ENCODE results near the gene NOL6. TPM values are rescaled to one million over a fixed set of nuclear protein-coding genes. Genes with fewer than 3 reads are reported as not detected.

The NOL6 gene
- total and polyA plus RNA-seq, 2 of the 13 experiments (the other 11 are each of a cell fraction or from before 2014, with no cell fraction given) = 17.0 to 30.2 TPM

DNA sequence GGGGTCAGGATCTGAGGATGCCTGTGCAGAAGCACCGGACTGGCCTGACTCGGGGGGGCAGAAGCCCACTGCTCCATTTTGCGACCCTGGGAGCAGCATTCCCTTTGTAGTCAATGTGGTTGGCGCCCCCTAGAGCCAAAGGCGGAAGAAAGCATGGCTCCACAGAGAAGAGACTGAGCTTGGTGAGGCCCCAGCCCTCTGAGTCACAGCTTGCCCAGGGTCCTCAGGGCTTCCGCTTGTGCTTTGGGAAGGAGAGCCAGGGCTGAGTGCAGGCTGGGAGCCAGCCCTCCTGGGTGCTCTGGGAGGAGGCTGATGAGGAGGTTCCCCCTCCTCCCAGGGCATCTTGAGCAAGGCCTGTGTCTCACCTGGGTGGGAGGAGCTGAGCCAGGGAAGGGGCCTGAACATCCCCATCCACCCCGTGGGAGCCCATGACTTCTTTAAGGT is 20.9 kb downstream of the NOL6 start (continued):
- TF ChIP-seq, protein P1, sequence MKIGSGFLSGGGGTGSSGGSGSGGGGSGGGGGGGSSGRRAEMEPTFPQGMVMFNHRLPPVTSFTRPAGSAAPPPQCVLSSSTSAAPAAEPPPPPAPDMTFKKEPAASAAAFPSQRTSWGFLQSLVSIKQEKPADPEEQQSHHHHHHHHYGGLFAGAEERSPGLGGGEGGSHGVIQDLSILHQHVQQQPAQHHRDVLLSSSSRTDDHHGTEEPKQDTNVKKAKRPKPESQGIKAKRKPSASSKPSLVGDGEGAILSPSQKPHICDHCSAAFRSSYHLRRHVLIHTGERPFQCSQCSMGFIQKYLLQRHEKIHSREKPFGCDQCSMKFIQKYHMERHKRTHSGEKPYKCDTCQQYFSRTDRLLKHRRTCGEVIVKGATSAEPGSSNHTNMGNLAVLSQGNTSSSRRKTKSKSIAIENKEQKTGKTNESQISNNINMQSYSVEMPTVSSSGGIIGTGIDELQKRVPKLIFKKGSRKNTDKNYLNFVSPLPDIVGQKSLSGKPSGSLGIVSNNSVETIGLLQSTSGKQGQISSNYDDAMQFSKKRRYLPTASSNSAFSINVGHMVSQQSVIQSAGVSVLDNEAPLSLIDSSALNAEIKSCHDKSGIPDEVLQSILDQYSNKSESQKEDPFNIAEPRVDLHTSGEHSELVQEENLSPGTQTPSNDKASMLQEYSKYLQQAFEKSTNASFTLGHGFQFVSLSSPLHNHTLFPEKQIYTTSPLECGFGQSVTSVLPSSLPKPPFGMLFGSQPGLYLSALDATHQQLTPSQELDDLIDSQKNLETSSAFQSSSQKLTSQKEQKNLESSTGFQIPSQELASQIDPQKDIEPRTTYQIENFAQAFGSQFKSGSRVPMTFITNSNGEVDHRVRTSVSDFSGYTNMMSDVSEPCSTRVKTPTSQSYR (CRISPR knock-in tag; IDR thresholded peaks at IDR 0.05; ENCODE audit: borderline replicate concordance) = no peak
- no peak for TF ChIP-seq ZSCAN20 (CRISPR knock-in tag; IDR thresholded peaks at IDR 0.05; ENCODE audit: borderline replicate concordance)
- 0 out of 2 replicates have a peak, but pooled peaks have one; percentile 21 for TF ChIP-seq PITX1 (CRISPR knock-in tag; IDR thresholded peaks at IDR 0.05)
- TF ChIP-seq CBFB (CRISPR knock-in tag; IDR thresholded peaks at IDR 0.05) = no peak
- no peak for TF ChIP-seq RARG (CRISPR knock-in tag; IDR thresholded peaks at IDR 0.05; ENCODE audit: low read depth)
- TF ChIP-seq, protein P2, sequence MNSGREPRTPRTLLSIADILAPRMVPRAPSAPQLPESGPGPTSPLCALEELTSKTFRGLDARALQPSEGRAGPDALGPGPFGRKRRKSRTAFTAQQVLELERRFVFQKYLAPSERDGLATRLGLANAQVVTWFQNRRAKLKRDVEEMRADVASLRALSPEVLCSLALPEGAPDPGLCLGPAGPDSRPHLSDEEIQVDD (CRISPR knock-in tag; IDR thresholded peaks at IDR 0.05; ENCODE audit: borderline replicate concordance) = no peak
- no peak for TF ChIP-seq ZNF451 (CRISPR knock-in tag; IDR thresholded peaks at IDR 0.05)
- peak; percentile 50; the same call in 1 of the 2 replicates for TF ChIP-seq NFKB2 (CRISPR knock-in tag; IDR thresholded peaks at IDR 0.05; ENCODE audit: borderline replicate concordance)
- TF ChIP-seq ZNF432 (CRISPR knock-in tag; IDR thresholded peaks at IDR 0.05; ENCODE audit: borderline replicate concordance) = no peak
- TF ChIP-seq GFI1 (CRISPR knock-in tag; IDR thresholded peaks at IDR 0.05; ENCODE audit: borderline replicate concordance) = no peak
- no peak for TF ChIP-seq ZNF577 (CRISPR knock-in tag; IDR thresholded peaks at IDR 0.05; ENCODE audit: borderline replicate concordance, low read depth)
- no peak for TF ChIP-seq ZNF549 (CRISPR knock-in tag; IDR thresholded peaks at IDR 0.05)
- 0 out of 2 replicates have a peak, but pooled peaks have one; percentile 14 for TF ChIP-seq FOXA3 (CRISPR knock-in tag; IDR thresholded peaks at IDR 0.05)
- no peak for TF ChIP-seq NKX3-1 (CRISPR knock-in tag; IDR thresholded peaks at IDR 0.05)
- no peak for TF ChIP-seq RELA (CRISPR knock-in tag; IDR thresholded peaks at IDR 0.05)
- no peak for TF ChIP-seq RFXANK (CRISPR knock-in tag; IDR thresholded peaks at IDR 0.05)
- TF ChIP-seq, protein P3, sequence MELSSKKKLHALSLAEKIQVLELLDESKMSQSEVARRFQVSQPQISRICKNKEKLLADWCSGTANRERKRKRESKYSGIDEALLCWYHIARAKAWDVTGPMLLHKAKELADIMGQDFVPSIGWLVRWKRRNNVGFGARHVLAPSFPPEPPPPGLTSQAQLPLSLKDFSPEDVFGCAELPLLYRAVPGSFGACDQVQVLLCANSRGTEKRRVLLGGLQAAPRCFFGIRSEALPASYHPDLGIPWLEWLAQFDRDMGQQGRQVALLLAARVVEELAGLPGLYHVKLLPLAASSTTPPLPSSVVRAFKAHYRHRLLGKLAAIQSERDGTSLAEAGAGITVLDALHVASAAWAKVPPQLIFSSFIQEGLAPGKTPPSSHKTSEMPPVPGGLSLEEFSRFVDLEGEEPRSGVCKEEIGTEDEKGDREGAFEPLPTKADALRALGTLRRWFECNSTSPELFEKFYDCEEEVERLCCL (CRISPR knock-in tag; IDR thresholded peaks at IDR 0.05; ENCODE audit: borderline replicate concordance) = no peak
- no peak for TF ChIP-seq MEF2D (CRISPR knock-in tag; IDR thresholded peaks at IDR 0.05)
- no peak for TF ChIP-seq RFX5 (IDR thresholded peaks at IDR 0.05; ENCODE audit: low read depth, low read length)
- TF ChIP-seq, protein P4, sequence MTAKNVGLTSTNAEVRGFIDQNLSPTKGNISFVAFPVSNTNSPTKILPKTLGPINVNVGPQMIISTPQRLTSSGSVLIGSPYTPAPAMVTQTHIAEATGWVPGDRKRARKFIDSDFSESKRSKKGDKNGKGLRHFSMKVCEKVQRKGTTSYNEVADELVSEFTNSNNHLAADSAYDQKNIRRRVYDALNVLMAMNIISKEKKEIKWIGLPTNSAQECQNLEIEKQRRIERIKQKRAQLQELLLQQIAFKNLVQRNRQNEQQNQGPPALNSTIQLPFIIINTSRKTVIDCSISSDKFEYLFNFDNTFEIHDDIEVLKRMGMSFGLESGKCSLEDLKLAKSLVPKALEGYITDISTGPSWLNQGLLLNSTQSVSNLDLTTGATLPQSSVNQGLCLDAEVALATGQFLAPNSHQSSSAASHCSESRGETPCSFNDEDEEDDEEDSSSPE (CRISPR knock-in tag; IDR thresholded peaks at IDR 0.05) = no peak
- TF ChIP-seq, protein P5, sequence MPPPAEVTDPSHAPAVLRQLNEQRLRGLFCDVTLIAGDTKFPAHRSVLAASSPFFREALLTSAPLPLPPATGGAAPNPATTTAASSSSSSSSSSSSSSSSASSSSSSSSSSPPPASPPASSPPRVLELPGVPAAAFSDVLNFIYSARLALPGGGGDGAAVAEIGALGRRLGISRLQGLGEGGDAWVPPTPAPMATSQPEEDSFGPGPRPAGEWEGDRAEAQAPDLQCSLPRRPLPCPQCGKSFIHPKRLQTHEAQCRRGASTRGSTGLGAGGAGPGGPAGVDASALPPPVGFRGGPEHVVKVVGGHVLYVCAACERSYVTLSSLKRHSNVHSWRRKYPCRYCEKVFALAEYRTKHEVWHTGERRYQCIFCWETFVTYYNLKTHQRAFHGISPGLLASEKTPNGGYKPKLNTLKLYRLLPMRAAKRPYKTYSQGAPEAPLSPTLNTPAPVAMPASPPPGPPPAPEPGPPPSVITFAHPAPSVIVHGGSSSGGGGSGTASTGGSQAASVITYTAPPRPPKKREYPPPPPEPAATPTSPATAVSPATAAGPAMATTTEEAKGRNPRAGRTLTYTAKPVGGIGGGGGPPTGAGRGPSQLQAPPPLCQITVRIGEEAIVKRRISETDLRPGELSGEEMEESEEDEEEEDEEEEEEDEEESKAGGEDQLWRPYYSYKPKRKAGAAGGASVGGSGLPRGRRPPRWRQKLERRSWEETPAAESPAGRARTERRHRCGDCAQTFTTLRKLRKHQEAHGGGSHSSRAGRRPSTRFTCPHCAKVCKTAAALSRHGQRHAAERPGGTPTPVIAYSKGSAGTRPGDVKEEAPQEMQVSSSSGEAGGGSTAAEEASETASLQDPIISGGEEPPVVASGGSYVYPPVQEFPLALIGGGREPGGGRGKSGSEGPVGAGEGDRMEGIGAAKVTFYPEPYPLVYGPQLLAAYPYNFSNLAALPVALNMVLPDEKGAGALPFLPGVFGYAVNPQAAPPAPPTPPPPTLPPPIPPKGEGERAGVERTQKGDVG (CRISPR knock-in tag; IDR thresholded peaks at IDR 0.05; ENCODE audit: borderline replicate concordance) = no peak
- TF ChIP-seq ZC3H4 (CRISPR knock-in tag; IDR thresholded peaks at IDR 0.05; ENCODE audit: borderline replicate concordance) = no peak
- TF ChIP-seq TBL1XR1 (IDR thresholded peaks at IDR 0.05; ENCODE audit: borderline replicate concordance, low read length, partially characterized antibody) = no peak

Data from HepG2 (cell line).